OCI-LY1 (cell line): Measurements from ENCODE around the gene ITGA2.

Experiments used
- H2AFZ ChIP-seq: fragments of 200-600 bp; sonication (generic), shearing (Covaris generic); 2 replicates; pipeline ENCODE4 v1.6.0; 2014; ENCODE audit warnings: antibody characterized with exemption, mild to moderate bottlenecking, low read length
- H3F3A ChIP-seq: fragments of 200-600 bp; sonication (generic), shearing (Covaris generic); 2 replicates; pipeline ENCODE4 v1.6.0; 2014; ENCODE audit warnings: mild to moderate bottlenecking, antibody characterized with exemption, low read length, moderate library complexity; ENCODE audit not compliant: insufficient read depth
- H3K27ac ChIP-seq: fragments of 200-600 bp; sonication (generic); 2 replicates; pipeline ENCODE4 v1.5.1; 2014; ENCODE audit warnings: low read length, mixed run types, mild to moderate bottlenecking, low read depth; ENCODE audit not compliant: poor library complexity, severe bottlenecking
- H3K27me3 ChIP-seq: fragments of 200-600 bp; sonication (generic); 2 replicates; pipeline ENCODE4 v1.6.0; 2014; ENCODE audit warnings: antibody characterized with exemption, mild to moderate bottlenecking, low read length, moderate library complexity; ENCODE audit not compliant: insufficient read depth
- H3K36me3 ChIP-seq: fragments of 200-600 bp; sonication (generic); 2 replicates; pipeline ENCODE4 v1.6.1; 2014; ENCODE audit warnings: mild to moderate bottlenecking, antibody characterized with exemption, low read length, moderate library complexity, mixed read lengths; ENCODE audit not compliant: insufficient read depth
- H3K4me1 ChIP-seq: fragments of 200-600 bp; sonication (generic); 2 replicates; pipeline ENCODE4 v1.5.1; 2014; ENCODE audit warnings: mild to moderate bottlenecking, low read length, moderate library complexity; ENCODE audit not compliant: insufficient read depth, severe bottlenecking
- H3K4me2 ChIP-seq: fragments of 200-600 bp; sonication (generic), shearing (Covaris generic); 2 replicates; pipeline ENCODE4 v1.6.1; 2014; ENCODE audit warnings: low read length
- H3K4me3 ChIP-seq: fragments of 200-600 bp; sonication (generic); 2 replicates; pipeline ENCODE4 v1.5.1; 2014; ENCODE audit warnings: low read length, low read depth, mild to moderate bottlenecking, mixed read lengths; ENCODE audit not compliant: poor library complexity, severe bottlenecking
- H3K79me2 ChIP-seq: fragments of 200-600 bp; shearing (Covaris generic); 2 replicates; pipeline ENCODE4 v1.6.1; 2016; ENCODE audit warnings: mixed run types, low read length, mixed read lengths; ENCODE audit not compliant: insufficient read depth
- H3K9ac ChIP-seq: fragments of 200-600 bp; sonication (generic), shearing (Covaris generic); 2 replicates; pipeline ENCODE4 v1.6.1; 2014; ENCODE audit warnings: mild to moderate bottlenecking, low read length, mixed read lengths
- H3K9me2 ChIP-seq: fragments of 200-600 bp; sonication (generic), shearing (Covaris generic); 2 replicates; pipeline ENCODE4 v1.6.1; 2014; ENCODE audit warnings: low read depth, mild to moderate bottlenecking, low read length, mixed read lengths
- H3K9me3 ChIP-seq: fragments of 200-600 bp; shearing (Covaris generic); 2 replicates; pipeline ENCODE4 v1.6.1; 2014; ENCODE audit warnings: low read length, mixed read lengths
- H4K20me1 ChIP-seq: fragments of 200-600 bp; sonication (generic), shearing (Covaris generic); 2 replicates; pipeline ENCODE4 v1.6.0; 2016; ENCODE audit warnings: mild to moderate bottlenecking, low read length; ENCODE audit not compliant: insufficient read depth
- EZH2 ChIP-seq: fragments of 200-600 bp; sonication (generic), shearing (Covaris generic); IDR thresholded peaks from 2 replicates; pipeline ENCODE4 v1.8.0; 2017; ENCODE audit warnings: borderline replicate concordance, mixed run types, mild to moderate bottlenecking, antibody characterized with exemption, low read length, moderate library complexity, mixed read lengths
- TF ChIP-seq, protein P1 (sequence below): fragments of 200-600 bp; sonication (generic), shearing (Covaris generic); IDR thresholded peaks from 2 replicates; pipeline ENCODE4 v1.5.1; 2017; ENCODE audit warnings: mild to moderate bottlenecking, antibody characterized with exemption, low read length, moderate library complexity, mixed read lengths

Gene ITGA2

DNA sequence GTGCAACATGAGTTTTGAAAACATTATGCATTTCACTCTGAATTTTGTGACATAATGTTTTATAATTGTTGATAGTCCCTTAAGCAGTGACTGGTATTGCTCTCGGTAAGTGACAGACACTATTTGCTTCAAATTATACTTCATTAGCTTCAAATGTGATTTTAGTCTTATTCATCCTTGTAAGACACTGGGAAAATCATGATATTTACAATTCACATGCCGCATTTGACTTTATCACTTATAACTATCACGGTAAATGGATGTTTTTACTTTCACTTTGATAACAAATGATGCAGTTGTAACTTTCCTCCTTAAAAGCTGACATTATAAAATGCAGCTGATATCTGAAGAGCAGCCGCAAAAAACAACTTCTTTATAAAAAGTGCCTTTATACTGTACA is 44.1 kb upstream of the ITGA2 start:
- peak overlapping the region; percentile 5 for H3K4me3 ChIP-seq
- no peak for TF ChIP-seq EZH2
- TF ChIP-seq, protein P1, sequence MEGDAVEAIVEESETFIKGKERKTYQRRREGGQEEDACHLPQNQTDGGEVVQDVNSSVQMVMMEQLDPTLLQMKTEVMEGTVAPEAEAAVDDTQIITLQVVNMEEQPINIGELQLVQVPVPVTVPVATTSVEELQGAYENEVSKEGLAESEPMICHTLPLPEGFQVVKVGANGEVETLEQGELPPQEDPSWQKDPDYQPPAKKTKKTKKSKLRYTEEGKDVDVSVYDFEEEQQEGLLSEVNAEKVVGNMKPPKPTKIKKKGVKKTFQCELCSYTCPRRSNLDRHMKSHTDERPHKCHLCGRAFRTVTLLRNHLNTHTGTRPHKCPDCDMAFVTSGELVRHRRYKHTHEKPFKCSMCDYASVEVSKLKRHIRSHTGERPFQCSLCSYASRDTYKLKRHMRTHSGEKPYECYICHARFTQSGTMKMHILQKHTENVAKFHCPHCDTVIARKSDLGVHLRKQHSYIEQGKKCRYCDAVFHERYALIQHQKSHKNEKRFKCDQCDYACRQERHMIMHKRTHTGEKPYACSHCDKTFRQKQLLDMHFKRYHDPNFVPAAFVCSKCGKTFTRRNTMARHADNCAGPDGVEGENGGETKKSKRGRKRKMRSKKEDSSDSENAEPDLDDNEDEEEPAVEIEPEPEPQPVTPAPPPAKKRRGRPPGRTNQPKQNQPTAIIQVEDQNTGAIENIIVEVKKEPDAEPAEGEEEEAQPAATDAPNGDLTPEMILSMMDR = no peak
- no peak overlapping the region for H3K27ac ChIP-seq
- no peak overlapping the region for H3K9ac ChIP-seq
- H3K9me3 ChIP-seq = no peaks in the 10 kb centered on the region
- no peaks in the 10 kb centered on the region for H3K4me1 ChIP-seq
- H3K4me2 ChIP-seq = peak overlapping the region; percentile 29
- H3K36me3 ChIP-seq = no peaks in the 10 kb centered on the region
- no peak overlapping the region for H2AFZ ChIP-seq
- no peaks in the 10 kb centered on the region for H4K20me1 ChIP-seq
- H3K79me2 ChIP-seq = no peaks in the 10 kb centered on the region
- no peaks in the 10 kb centered on the region for H3F3A ChIP-seq
- H3K27me3 ChIP-seq = no peaks in the 10 kb centered on the region
- H3K9me2 ChIP-seq = no peaks in the 10 kb centered on the region

DNA sequence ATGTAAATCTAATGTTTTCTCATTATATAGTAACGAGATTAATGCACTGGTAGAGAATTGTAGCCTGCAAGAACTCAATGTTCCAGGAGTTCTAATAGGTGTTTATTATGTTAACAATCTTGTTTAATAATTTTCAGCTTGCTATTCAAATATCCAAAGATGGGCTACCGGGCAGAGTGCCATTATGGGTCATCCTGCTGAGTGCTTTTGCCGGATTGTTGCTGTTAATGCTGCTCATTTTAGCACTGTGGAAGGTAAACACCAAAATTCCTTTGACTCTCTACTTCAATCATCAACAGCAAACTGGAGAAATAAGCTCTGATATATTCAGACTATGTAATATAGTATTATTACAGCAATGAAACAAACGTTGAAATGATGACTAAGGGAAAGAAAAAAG is 41.9 kb upstream of the ITGA2 start:
- no peaks in the 10 kb centered on the region for H3K79me2 ChIP-seq
- TF ChIP-seq, protein P1 = no peak
- no peak for TF ChIP-seq EZH2
- no peak overlapping the region for H3K9ac ChIP-seq

DNA sequence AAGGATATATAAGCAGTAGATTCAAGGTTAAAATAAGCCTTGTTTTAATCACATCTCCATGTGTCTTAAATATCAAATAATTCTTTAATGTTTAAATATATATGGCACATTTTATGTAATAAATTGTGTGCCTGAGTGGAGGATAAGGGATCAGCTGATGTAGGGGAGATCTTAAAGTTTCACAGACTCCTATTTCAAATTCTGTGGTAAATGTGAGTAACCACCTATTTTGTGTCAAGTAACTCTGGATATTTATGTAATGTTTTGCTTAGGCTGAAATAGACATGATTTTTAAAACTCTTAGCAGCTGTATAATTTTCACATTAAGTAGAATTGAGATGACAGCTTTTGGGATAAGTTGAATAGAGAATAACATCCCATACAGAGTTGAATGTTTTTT is 41.3 kb upstream of the ITGA2 start:
- H3K4me2 ChIP-seq = no peak overlapping the region
- no peaks in the 10 kb centered on the region for H4K20me1 ChIP-seq
- TF ChIP-seq EZH2 = no peak
- TF ChIP-seq, protein P1 = no peak
- H3K9me3 ChIP-seq = no peaks in the 10 kb centered on the region
- no peak overlapping the region for H3K27ac ChIP-seq
- H3K9ac ChIP-seq = no peak overlapping the region
- H3F3A ChIP-seq = no peaks in the 10 kb centered on the region
- H3K4me1 ChIP-seq = no peaks in the 10 kb centered on the region
- no peak overlapping the region for H3K4me3 ChIP-seq
- no peaks in the 10 kb centered on the region for H3K36me3 ChIP-seq
- H2AFZ ChIP-seq = no peak overlapping the region
- H3K79me2 ChIP-seq = no peaks in the 10 kb centered on the region
- no peaks in the 10 kb centered on the region for H3K9me2 ChIP-seq
- no peaks in the 10 kb centered on the region for H3K27me3 ChIP-seq

More for the DNA sequence above, 41.9 kb upstream of the ITGA2 start:
- H3K4me3 ChIP-seq = no peak overlapping the region
- no peaks in the 10 kb centered on the region for H3K9me3 ChIP-seq
- H3K4me1 ChIP-seq = no peaks in the 10 kb centered on the region
- H3K4me2 ChIP-seq = no peak overlapping the region
- H4K20me1 ChIP-seq = no peaks in the 10 kb centered on the region
- no peaks in the 10 kb centered on the region for H3K27me3 ChIP-seq
- H3F3A ChIP-seq = no peaks in the 10 kb centered on the region
- no peak overlapping the region for H3K27ac ChIP-seq
- no peaks in the 10 kb centered on the region for H3K36me3 ChIP-seq
- H3K9me2 ChIP-seq = no peaks in the 10 kb centered on the region
- H2AFZ ChIP-seq = no peak overlapping the region
